SK-N-MC (cell line): Measurements from ENCODE around the gene TTC24.
"Not testable (repeated sequence)": the region's sequence is repeated elsewhere in the genome, so short reads cannot be mapped to it uniquely, and the experiment has no call there.

Source experiments
- DNase-seq: peaks from one replicate; pipeline ENCODE4 v3.0.0-alpha.2; 2011; ENCODE audit warnings: low read depth, low spot score
- H3K27ac ChIP-seq: fragments of 200-600 bp; sonication (generic); 2 replicates; pipeline ENCODE4 v1.5.1; 2016; ENCODE audit warnings: mixed run types
- H3K36me3 ChIP-seq: fragments of 200-600 bp; sonication (generic); 2 replicates; pipeline ENCODE4 v1.6.1; 2017; ENCODE audit warnings: antibody characterized with exemption, low read length, mixed read lengths; ENCODE audit not compliant: insufficient read depth
- H3K4me3 ChIP-seq: fragments of 200-600 bp; sonication (generic); 2 replicates; pipeline ENCODE4 v1.5.1; 2016
- H3K9ac ChIP-seq: fragments of 200-600 bp; sonication (generic); 2 replicates; pipeline ENCODE4 v1.8.0; 2017; ENCODE audit warnings: mixed run types, mixed read lengths; ENCODE audit not compliant: insufficient read length
- H3K9me3 ChIP-seq: fragments of 200-600 bp; sonication (generic); 2 replicates; pipeline ENCODE4 v1.6.1; 2017; ENCODE audit warnings: low read depth, mild to moderate bottlenecking, antibody characterized with exemption, low read length, moderate library complexity, mixed read lengths
- EZH2 ChIP-seq: fragments of 200-600 bp; sonication (generic); IDR thresholded peaks from one replicate; pipeline ENCODE4 v1.6.1; 2017; ENCODE audit warnings: antibody characterized with exemption
- FOXP2 ChIP-seq: optimal IDR thresholded peaks from 2 replicates; pipeline ENCODE3; 2011; ENCODE audit warnings: mild to moderate bottlenecking, moderate library complexity; ENCODE audit not compliant: insufficient read depth; ENCODE audit errors: extremely low read length, control extremely low read depth
- POLR2AphosphoS5 ChIP-seq: IDR thresholded peaks from 2 replicates; pipeline ENCODE4 v1.6.1; 2012; ENCODE audit warnings: mild to moderate bottlenecking, low read depth, low read length, borderline replicate concordance

TTC24 gene

GRCh38 chr1:156551066-156551643 lies 28.4 kb upstream of the TTC24 start:
- Histone ChIP-seq H3K27ac (no peak overlapping the region), H3K36me3 (peaks cover 25% of the 10 kb centered on the region; the same call in 1 of the 2 replicates), H3K9ac (no peak overlapping the region), H3K9me3 (no peaks in the 10 kb centered on the region), H3K4me3 (no peak overlapping the region)
- TF ChIP-seq FOXP2 = no peak
- no peak for TF ChIP-seq POLR2AphosphoS5
- no peak for TF ChIP-seq EZH2
- no peak for DNase-seq

DNA sequence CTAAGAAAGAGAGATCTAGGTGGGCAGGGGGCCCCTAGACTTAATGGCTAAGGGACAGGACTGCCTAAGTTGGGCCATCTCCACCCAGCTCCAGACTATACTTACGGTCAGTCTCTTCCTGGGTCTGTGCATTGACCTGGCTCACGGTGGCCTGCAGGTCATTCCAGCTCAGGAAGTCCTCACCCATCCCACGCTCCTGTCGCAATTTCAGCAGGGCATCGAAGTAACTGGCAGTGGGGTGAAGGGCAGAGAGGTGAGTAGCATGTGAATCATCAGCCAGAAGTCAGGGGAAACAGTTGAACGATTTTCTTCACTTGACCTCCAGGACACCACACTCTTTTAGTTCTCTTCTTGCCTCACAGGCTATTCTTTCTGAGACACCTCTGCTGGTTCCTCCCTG lies 27.7 kb upstream of the TTC24 start:
- Histone ChIP-seq H3K36me3 (peaks cover 29% of the 10 kb centered on the region; the same call in 1 of the 2 replicates), H3K27ac (no peak overlapping the region), H3K4me3 (no peak overlapping the region), H3K9me3 (no peaks in the 10 kb centered on the region), H3K9ac (no peak overlapping the region)
- TF ChIP-seq FOXP2 (no peak), POLR2AphosphoS5 (no peak), EZH2 (no peak)
- no peak for DNase-seq

DNA sequence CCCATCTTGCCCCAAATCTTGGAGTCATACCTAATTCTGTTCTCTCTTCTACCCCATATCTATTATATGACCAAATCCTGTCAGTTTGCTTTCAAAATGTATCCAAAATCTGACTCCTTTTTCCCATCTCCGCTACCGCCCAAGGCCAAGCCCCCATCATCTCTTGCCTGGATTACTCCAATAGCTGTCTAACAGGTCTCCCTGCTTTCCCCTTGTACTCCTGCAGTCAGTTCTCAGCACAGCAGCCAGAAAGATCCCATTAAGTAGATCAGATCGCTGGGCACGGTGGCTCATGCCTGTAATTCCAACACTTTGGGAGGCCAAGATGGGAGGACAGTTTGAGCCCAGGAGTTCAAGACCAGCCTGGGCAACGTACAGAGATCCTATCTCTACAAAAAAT lies 27.0 kb upstream of the TTC24 start:
- Histone ChIP-seq H3K9ac (no peak overlapping the region), H3K36me3 (peaks cover 25% of the 10 kb centered on the region; the same call in 1 of the 2 replicates)
- TF ChIP-seq FOXP2 = no peak
- no peak for TF ChIP-seq POLR2AphosphoS5
- TF ChIP-seq EZH2 = no peak

DNA sequence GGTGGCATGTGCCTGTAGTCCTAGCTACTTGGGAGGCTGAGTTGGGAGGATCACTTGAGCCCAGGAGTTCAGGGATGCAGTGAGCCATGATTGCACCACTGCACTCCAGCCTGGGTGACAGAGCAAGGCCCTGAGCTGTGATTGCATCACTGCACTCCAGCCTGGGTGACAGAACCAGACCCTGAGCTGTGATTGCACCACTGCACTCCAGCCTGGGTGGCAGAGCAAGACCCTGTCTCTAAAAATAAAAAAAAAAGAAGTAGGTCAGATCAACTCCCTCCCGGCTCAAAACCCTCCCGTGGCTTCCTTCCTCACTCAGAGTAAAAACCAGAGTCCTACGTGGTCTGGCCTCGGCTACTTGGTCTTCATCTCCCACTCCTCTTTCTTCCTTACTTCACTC lies 26.6 kb upstream of the TTC24 start:
- peaks cover 22% of the 10 kb centered on the region; the same call in 1 of the 2 replicates for H3K36me3 ChIP-seq
- not testable (repeated sequence) for H3K27ac ChIP-seq, H3K9ac ChIP-seq, DNase-seq, H3K4me3 ChIP-seq, H3K9me3 ChIP-seq

More for the DNA sequence above, 27.0 kb upstream of the TTC24 start:
- Histone ChIP-seq H3K4me3 (no peak overlapping the region), H3K9me3 (no peaks in the 10 kb centered on the region), H3K27ac (no peak overlapping the region)
- no peak for DNase-seq

DNA sequence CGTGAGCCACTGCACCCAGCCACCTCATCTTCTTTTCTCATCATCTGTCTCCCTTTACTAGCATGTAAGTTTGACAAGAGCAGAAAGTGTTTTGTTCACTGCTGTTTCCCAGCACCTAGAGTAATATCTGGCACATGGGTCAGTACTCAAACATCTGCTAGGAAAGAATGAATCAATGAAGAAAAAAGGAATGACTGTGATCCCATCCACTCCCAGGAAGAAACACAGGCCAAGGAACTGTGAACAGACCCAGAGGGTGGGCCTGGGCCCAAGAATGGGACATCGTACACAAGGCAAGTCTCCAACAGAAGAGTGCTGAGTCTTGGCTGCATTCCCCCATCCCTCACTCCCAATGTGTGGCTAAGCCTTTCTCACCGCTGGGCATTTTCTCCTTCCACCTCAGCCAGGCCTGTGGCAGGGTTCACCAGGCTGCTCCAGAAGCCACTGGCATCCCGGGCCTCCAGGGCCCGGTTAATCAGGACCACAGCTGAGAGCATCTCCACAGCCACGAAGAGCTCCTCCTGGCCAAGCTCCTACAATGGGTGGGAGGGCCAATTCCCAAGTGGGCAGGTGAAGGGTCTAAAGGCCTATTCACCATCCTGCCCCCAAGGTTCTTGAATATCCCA lies 25.6 kb upstream of the TTC24 start:
- H3K9ac ChIP-seq = no peak overlapping the region
- no peak for DNase-seq
- H3K9me3 ChIP-seq = no peaks in the 10 kb centered on the region
- no peak overlapping the region for H3K27ac ChIP-seq
- H3K4me3 ChIP-seq = no peak overlapping the region
- peaks cover 19% of the 10 kb centered on the region; the same call in 1 of the 2 replicates for H3K36me3 ChIP-seq
- TF ChIP-seq EZH2 (no peak), FOXP2 (no peak), POLR2AphosphoS5 (no peak)

DNA sequence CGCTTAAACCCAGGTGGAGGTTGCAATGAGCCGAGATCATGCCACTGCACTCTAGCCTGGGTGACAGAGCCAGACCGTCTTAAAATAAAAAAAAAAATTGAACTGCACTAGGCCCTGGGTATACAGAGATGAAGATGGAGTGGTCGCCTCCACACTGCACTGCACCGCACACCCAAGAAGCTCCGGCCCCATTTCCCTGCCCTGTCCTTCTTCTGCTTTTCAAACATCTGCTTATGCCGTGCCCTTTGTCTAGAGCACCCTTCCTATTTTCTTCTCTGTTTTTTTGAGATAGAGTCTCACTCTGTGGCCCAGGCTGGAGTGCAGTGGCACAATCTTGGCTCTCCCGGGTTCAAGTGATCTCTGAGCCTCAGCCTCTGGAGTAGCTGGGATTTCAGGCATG lies 24.6 kb upstream of the TTC24 start:
- no peak overlapping the region for H3K4me3 ChIP-seq
- H3K36me3 ChIP-seq = peaks cover 29% of the 10 kb centered on the region
- DNase-seq = no peak
- H3K9ac ChIP-seq = no peak overlapping the region
- H3K27ac ChIP-seq = no peak overlapping the region
- no peak for TF ChIP-seq FOXP2
- no peak for TF ChIP-seq POLR2AphosphoS5
- TF ChIP-seq EZH2 = no peak
- H3K9me3 ChIP-seq = no peaks in the 10 kb centered on the region

GRCh38 chr1:156555715-156556114 lies 23.8 kb upstream of the TTC24 start:
- no peak overlapping the region for H3K4me3 ChIP-seq
- H3K27ac ChIP-seq = no peak overlapping the region
- no peak for TF ChIP-seq FOXP2
- TF ChIP-seq POLR2AphosphoS5 = no peak
- no peak for TF ChIP-seq EZH2
- DNase-seq = no peak
- H3K36me3 ChIP-seq = peaks cover 34% of the 10 kb centered on the region
- H3K9ac ChIP-seq = no peak overlapping the region
- no peaks in the 10 kb centered on the region for H3K9me3 ChIP-seq

DNA sequence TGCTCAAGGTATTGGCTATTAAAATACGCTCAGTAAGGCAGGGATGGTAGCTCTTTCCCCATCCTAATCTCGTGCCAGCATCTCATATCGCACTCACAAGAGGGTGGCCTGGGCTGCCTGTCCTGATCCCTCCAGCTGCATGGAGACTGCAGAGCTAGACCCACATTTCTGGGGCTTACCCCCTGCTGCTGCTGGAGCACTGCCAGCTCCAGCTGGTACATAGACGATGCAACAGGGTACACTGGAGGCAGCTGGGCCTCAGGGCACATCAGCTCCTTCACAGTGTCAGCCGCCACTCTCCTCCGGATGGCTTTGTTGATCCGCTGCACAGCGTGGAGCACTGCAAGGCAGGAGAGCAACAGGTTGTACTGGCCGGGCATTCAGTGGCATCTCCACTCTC lies 23.2 kb upstream of the TTC24 start:
- TF ChIP-seq POLR2AphosphoS5 = no peak
- no peak for TF ChIP-seq EZH2
- TF ChIP-seq FOXP2 = no peak
- no peak for DNase-seq
- Histone ChIP-seq H3K4me3 (no peak overlapping the region), H3K27ac (no peak overlapping the region), H3K36me3 (peaks cover 37% of the 10 kb centered on the region), H3K9me3 (no peaks in the 10 kb centered on the region), H3K9ac (no peak overlapping the region)

GRCh38 chr1:156559086-156559796 lies 20.3 kb upstream of the TTC24 start:
- Histone ChIP-seq H3K4me3 (no peak overlapping the region), H3K9ac (no peak overlapping the region), H3K9me3 (no peaks in the 10 kb centered on the region), H3K27ac (no peak overlapping the region), H3K36me3 (peaks cover 30% of the 10 kb centered on the region)
- no peak for TF ChIP-seq POLR2AphosphoS5
- no peak for TF ChIP-seq EZH2
- no peak for TF ChIP-seq FOXP2
- no peak for DNase-seq
